ENCODE measurements around the gene TEX2.
"Not testable (repeated sequence)": the region's sequence is repeated elsewhere in the genome, so short reads cannot be mapped to it uniquely, and the experiment has no call there.

The TEX2 gene

DNA sequence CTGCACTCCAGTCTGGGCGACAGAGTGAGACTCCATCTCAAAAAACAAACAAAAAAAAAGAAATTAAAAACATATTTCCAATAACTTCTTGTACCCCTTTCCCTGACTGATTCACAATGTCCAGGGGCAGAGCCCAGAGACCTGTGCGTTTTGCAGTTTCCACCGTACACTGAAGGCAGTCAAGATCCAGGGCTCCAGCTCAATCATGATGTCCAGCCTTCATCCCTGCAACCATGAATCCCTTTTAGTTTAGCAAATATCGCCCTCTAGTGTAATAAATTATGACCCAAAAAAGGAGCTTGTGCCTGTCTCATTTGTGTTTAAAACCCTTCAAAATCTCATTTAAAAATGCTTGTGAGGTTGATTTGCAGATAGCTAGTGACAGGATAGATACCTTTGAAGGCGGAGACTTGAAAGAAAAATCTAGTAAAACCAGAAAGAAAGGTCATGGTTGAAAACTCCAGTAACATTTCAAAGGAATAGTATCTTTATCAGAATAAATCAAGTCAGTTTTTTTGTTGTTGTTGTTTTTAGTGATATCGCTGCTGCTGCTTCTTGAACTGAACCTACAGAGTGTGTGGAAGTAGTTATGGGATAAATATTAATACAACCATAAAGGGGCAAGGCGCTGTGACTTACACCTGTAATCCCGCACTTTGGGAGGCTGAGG, 129.4 kb downstream of the TEX2 start:
- DNase-seq, result peak; percentile 42

DNA sequence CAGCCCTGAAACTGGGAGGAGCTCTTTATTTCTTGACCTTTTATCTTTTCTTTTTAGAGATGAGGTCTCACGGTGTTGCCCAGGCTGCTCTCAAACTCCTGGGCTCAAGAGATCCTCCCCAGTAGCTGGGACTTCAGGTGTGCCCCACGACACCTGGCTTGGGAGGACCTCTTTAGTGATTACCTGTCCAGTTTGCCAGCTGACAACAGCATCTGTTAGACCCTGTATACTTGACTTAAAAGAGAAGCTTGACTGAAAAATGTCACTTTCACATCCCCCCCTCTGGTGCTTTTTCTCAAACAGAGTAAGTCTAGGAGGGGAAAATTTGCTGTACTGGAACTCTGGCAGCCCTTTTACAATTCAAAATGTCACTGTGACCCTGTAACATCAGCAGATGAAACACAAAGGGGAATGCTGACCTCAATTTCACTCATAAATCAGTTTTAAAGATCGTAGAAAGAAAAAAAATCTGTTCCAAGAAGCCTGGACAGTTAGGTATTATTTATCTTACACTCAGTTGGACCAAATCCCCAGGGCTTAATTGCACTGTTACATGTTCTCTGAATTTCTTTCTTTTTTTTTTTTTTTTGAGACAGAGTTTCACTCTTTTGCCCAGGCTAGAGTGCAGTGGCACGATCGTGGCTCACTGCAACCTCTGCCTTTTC, 131.3 kb downstream of the TEX2 start:
- no peak for DNase-seq

DNA sequence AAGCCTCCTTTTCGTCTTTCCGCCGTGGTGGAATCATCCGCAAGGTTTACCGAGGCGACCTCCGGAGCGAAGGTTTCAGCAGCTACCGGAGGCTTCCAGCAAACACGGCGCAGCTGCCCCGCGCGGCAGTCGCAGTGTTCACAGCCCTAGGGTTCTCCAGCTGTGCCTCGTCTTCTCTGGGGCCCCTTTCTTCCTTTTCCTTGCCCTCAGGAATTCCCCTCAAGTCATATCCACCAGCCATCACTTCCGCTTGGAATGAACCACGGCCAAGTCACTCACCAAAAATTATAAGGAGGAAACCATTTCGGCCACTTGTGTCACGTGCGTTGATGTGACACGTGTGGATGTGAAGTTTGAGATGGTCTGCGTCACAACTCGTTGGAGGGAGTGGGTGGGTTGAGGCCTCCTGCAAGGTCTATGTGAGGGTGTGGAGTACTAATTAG, 132.5 kb downstream of the TEX2 start:
- DNase-seq, result no peak

DNA sequence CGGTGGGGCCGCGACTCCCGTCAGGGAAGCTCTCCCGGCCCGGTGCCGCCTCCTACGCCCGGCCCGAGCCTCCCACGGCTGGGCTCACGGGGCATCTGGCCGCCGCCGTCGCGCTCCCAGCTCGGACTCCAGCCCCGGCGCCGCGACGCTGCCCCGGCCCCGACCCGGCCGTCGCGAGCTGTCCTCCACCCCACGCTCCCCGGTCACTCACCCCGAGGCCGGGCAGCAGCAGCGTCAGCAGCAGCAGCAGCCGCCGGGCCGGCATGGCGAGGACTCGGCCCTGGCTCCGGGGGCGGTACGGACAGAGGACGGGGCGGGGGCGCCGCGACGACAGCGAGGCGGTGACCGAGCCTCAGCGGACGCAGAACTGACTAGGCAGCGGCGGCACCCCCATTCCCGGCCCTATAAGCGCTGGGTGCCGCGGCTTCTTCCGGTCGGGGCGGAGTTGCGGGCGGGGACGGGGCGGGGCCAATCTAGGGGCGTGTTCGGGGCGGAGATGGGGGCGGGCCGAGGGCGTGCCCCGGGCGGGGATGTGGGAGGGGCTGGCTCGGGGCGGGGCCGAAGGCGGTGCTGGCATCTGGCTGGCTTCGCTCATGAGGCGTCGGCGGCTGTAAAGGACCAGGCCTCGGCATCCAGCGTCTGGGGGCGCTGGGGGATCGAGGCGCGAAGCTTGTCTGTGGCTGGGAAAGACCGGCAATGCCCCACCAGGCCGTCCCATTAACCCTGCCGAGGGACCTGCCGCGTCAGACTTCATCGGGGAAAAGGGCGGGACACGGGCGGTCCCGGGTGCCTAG, 133.1 kb downstream of the TEX2 start, which contains the start of gene ERN1:
TSS of gene ERN1 (minus strand) at position 380 of the 794 bp plus-strand sequence. CDS start at position 265, 115 bp downstream.
- peak; percentile 39 for DNase-seq

DNA sequence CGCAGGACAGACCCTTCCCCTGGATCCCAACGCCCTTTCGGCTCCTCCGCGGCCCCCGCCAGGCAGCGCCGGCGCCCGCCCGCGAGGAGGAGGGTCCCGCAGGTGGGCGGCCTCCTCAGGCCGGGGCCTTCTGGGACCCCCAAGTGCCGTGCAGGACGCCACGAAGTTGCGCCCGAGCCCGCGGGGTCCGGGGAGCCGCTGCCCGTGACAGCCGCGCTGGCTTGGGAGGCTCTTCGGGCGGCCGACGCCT, 133.6 kb downstream of the TEX2 start:
- no peak for DNase-seq

DNA sequence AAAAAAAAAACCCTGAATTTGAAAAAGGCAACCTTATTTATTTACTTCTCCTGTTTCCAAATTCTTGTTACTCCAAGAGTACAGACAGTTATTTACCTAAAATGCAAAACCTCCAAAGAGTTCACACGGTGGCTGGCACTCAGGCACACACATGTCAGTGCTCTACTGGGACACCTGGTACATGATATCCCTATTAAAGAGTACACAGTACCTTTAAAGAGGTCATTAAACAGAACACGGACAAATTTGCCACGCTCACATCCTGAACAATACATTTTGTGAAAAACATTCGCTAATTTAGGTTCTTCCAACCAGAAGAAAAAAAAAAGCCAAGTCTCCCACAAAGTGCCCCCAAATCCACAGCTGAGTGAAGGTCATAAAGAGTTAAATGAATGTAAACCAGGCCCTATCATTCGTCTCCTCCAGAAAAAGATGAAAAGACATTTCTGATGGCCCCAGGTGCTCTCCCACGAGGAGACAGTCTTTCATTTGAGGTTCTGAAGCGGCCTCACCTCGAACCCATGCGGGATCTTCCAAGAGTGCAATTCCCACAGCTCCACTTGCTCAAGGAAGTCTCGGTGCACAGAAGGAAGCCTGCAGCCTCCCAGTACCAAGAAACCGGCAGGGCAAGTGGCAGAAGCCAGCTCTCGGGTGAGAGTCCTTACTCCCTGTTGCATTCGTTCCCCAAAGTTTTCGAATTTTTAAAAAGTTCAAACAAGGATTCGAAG, 134.1 kb downstream of the TEX2 start:
- DNase-seq, result no peak

DNA sequence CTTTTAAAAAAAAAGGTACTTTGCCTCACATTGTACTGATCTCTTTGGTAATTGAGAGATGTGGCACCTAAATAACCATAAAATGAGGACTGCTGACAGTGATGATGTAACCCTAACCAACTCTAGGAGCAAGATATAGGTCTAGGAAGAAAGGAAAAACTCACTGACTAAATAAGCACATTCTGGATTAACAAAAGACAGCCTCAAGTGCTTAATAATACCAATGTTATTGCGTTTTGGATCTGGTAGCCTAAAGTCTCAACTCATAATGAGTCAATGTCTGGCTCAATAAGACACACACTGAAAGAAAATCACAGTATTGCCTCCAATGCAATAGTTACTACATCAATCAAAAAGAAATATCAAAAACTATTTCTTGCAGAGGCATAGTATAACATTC, 136.1 kb downstream of the TEX2 start:
- no peak for DNase-seq

DNA sequence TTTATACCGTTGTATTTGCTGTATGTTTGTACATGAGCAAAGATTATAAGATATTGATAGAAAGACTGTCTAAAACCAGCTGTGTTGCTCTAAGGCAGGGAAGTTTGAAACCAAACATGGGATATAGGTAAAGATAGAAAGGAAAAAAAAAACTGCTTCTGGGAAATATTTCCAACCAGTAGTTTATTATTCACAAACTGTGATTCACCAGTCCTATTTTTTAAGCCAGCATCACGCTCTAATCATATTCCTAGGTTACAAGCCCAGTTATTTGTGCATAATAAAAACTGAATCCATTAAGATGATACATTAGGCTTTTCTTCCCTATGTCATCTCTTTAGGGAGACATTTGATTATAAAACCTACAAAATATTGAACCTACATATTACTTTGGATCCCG, 137.1 kb downstream of the TEX2 start:
- no peak for DNase-seq

DNA sequence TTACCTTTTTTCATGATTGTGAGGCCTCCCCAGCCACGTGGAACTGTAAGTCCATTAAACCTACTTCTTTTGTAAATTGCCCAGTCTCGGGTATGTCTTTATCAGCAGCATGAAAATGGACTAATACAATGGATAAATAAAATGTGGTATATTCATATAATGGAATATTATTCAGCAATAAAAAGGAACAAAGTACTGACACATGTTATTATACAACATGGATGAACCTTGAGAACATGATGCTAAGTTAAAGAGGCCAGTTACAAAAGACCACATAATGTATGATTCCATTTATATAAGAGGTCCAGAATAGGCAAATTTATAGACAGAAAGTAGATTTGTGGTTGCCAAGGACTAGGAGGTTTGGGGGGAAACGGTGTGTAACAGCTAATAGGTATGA, 138.5 kb downstream of the TEX2 start:
- no peak for DNase-seq

DNA sequence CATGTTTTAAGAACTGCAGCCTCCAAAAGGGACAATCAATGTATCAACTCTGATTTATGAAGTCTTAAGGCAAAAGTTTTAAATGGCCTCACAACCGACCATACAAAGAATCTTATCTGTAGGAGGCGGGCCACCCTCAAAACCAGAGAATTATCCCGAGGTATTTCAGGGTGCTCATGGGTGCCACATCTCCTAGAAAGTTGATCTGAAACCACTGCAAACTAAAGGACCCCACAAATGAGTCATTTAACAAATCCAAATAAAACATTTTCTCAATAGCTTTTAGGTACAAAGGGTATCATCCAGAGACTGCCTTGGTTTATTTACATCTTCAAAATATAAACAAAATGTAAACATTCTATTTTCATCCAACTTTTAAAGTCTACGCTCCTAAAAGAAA, 139.9 kb downstream of the TEX2 start:
- DNase-seq, result no peak

DNA sequence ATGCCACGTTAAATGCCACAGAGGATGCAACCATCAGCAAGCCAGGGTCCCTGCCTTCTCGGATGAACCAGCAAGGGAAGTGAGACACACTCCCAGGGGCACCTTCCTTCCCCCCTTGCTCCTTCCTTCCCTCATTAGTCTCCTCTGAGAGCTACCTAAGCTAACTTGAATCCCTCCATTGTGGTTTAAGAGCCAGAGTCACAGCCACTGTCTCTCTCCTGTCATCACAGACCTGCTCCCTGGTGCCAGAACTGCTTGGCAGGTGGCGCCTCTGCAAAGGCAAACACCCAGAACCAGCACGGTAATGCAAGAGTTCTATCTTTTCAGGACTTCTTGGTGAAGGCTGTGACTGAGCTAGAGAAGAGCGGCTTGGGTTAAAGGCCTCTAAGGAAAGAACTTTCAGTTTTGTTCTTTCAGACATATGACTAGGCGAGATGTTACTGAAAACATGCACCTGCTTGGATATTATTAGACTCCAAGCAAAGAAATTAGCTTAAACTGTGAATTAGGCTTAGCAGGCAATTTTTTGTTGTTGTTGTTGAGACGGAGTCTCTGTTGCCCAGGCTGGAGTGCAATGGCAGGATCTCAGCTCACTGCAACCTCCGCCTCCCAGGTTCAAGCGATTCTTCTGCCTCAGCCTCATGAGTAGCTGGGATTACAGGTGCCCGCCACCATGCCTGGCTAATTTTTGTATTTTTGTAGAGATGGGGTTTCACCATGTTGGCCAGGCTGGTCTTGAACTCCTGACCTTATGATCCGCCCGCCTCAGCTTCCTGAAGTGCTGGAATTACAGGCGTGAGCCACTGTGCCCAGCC, 141.9 kb downstream of the TEX2 start:
- not testable (repeated sequence) for DNase-seq

DNA sequence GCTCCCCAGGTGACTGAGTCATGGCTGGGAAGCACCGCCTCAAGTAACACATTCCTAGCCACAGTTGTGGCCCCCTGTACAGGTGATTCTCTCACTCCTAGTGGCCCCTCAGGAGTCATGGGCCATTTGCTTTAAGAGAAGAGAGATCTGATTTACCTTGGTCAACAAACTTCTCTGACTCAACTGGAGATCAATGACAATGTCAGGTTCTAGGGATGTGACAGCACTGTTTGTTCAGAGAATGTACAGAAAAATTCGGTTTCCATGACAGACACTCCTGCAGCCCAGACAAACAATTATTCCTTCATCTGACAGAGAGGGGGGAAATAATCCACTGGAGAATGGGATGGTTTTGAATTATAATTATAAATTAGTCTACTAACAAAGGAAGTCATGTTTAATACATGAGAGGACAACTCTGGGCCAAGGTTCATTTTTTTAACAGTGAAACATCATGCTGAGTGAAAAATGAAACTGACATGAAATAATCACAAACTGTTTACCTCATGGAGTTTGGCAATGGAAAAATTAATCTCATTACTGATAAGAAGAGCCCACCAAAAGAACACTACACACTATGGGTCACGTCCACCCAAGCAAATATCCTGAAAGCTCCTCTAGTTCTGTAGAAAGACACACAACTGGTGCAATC, 142.8 kb downstream of the TEX2 start:
- DNase-seq, result no peak

DNA sequence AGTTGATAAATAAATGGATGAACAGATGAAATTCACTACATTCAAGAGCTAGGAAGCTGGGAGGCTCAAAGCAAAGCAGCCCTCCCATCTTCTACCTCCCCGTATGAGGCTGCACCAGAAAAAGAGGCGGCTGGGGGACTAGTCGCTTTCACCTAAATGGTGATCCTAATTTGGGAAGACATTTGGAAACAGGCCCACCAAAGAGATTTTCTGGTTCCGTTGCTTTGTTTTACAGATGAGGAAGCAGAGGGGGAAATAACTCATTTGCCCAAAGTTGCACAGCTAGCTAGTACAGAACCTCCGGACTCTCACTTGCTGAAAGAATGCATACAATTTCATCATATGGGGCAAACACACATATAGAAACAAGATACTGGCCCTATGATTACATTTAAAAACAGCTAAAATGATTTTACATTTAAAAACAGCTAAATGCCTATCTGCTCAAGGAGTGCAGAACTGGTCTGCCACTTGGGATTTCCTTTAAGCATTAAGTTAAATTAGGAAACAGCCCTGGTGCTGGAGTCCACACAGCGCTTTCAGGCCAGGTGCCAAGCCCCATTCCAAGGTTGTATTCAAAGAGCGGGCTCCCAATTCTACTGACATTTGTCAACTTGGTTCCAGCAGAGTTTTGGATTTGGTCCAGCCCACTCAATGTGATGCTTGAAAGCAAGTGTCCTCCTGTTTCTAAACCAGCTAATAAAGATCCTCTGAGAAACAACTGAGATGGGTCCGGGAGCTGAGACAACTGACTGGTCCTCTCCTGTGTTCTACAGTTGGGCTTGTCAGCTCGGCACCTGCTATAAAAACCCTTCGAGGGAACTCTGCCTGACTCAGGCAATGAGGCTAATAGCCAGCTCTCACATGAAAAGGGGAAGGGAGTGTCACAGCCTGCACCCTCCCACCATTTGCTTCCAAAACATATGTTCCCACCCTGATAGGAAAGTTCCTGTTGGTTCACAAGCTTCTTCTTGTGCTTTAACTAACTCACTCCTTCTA, 144.8 kb downstream of the TEX2 start:
- no peak for DNase-seq

DNA sequence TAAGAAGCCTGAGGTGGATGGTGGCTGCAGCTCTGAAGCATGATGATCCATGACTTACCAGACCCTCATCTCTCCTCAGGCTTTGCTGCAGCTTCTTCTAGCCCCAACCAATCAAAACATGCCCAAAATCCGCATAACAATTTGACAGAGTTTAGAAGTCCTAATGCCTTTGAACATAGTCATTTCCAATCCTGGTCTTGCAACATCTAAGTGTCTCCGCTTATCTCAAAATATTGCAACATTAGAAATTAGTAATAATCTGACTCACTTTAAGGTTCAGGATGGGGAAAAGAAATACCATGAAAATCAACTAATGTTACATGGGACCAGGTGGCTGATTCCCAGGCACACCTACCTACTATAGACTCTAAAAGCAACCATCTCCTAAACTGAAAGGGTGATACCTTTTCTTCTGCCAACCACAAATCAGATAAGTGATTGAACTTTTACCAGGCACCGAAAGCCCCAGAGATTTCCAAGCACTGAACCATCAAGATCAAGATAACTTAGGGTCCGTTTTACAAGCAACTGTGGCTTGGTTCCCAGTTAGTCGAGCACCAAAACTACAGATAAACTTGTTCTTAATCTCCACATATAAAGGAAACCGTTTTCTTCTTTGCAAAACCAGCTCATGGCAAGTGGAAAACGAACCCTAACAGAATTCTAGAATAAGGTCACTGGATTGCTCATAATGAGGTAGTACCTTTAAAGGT, 147.1 kb downstream of the TEX2 start:
- no peak for DNase-seq

DNA sequence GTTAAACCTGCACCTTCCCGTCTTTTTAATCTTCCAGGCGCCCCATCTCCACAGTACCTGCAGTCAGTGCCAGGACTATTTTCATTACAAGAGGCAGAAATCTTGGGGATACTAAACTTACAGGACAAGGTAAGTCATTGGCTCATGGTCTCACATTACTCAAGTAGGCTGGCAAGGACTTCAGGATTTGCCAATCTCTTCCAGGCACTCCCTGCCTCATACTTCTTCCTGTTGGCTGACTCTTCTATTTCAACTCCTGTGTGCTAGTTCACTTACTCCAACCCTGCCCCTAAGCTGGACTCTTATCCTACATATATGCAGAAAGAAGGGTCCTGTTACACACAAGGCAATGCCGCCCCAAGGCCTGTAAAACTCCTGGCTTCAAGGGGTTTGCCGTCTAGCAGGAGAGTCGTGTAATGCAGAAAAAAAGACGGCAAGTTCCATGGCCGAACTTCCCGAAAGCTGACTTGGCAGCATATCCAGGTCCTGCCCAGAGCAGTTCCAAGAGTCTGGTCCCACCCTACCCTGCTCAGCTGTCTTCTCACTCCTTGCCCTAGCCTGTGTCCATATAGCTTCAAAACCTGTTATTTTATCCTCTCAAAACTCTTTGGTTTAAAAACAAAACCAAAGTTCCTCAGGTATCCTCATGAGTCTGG, 147.9 kb downstream of the TEX2 start:
- no peak for DNase-seq

DNA sequence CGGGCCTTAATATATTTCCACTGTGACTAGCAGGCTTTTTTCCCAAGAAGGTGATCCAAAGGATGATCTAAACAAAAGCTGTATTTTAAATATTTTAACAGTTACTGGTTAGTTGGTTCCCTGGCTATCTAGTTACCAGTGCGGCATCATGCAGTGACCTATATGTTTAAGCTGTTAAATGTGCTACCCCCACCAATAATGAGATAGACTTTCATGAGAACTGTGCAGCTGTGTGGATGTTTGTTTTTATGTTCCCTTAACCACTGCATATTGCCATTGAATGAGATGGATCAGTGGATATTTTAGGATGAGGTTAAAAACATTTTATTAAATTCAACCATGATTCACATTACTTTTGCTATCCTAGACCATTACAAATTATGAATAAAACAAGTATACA, 150.1 kb downstream of the TEX2 start:
- no peak for DNase-seq

DNA sequence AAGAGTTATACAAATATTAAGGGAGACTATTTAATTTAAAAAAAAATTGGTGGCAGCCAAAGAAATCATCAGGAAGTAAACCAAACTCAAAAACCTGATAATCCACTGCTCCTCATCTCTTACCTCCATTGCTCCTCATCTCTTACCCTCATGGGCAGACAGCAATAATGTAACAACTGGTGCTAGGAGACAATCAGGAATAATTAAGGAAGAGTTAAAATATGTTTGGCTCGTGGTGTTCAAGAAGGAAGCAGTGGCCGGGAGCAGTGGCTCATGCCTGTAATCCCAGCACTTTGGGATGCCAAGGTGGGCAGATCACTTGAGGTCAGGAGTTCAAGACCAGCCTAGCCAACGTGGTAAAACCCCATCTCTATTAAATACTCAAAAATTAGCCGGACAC, 151.2 kb downstream of the TEX2 start:
- DNase-seq, result no peak

DNA sequence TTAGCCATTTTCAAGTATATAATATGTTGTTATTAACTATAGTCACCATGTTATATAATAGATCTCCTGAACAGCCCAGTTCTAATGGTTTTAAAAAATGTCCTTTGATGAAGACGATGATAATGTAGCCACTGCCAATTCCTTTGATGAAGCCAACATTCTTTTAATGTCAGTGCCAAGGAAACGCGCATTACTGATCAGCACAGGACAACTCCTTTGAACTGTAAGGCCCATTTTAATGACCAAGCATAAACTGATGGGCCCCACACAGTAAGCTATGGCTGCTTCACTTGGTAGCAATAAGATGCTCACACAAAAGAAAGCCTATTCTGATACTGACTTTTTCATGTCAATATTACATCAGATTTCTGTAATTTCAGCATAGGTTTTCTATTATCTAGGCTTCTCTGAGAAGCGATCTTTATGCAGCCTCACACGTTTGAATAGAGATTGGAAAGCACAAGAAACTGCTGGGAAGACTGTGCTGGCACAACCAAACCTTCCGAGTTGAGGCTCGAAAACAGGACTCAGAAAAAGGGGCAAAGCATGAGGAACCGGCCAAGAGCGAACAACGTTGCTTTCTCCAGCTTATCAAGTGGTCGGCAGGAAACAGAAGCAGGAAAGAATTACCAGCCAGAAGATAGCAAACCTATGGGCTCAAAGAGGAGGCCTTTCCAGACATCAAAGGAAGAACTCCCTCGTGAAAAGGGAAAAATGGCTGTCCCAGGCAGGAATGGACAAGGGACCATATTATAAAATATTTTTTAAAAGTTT, 152.5 kb downstream of the TEX2 start:
- DNase-seq, result no peak

DNA sequence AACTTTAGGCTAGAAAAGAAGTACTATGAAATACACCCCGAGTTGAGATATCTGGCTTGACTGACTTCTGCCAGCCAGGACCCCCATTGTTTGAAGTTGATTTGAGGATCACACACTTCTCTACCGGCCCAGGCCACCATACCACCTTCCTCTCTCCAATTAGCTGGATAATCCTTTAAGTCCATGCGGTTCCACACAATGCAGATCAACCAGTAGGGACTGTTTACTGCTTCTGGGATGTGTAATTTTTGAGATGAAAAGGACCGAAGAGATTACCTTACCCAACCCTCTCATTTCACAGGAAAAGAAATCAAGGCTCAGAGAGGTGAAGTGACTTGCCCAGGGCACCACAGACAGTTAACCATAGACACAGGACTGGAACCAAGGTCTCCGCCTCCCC, 153.7 kb downstream of the TEX2 start:
- DNase-seq, result no peak
